ENCODE data around the gene SLC4A3. TPM values are rescaled to one million over a fixed set of nuclear protein-coding genes. Genes with fewer than 3 reads are reported as not detected.

SLC4A3 gene
- total RNA-seq, 4 donors from 2014 or later, result 0.48 to 3.2 (median 2.1) TPM

DNA sequence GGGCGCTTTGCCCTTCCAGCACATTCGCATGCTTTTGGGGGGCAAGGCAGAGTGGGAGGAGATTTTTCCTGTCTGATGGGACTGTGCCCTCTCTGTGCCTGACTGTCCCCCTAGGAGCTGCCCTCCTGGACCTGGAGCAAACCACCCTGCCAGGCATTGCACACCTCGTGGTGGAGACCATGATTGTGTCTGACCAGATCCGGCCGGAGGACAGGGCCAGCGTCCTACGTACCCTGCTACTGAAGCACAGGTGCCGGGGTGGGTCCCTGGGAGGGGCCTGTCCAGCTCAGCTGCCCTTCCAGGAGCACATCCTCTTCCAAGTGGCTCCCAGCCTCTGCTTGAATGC, 5.3 kb downstream of the SLC4A3 start:
- Histone ChIP-seq H3K4me3 (no peak overlapping the region), H3K27ac (no peak overlapping the region), H3K9me3 (no peaks in the 10 kb centered on the region), H3K4me1 (peaks cover 5% of the 10 kb centered on the region), H3K27me3 (peaks cover 8% of the 10 kb centered on the region), H3K36me3 (peaks cover 3% of the 10 kb centered on the region)
- DNase-seq (ENCODE audit: low spot score in 2 of 2), result peak in 1 of 2 donors; percentile 73
- 86% methylated on average over 8 of the region's 8 CpGs for WGBS
- TF ChIP-seq POLR2AphosphoS5 (IDR thresholded peaks at IDR 0.05) (no peak), POLR2A (IDR thresholded peaks at IDR 0.05) (no peak), EP300 (IDR thresholded peaks at IDR 0.05) (no peak)
- TF ChIP-seq, protein P1, sequence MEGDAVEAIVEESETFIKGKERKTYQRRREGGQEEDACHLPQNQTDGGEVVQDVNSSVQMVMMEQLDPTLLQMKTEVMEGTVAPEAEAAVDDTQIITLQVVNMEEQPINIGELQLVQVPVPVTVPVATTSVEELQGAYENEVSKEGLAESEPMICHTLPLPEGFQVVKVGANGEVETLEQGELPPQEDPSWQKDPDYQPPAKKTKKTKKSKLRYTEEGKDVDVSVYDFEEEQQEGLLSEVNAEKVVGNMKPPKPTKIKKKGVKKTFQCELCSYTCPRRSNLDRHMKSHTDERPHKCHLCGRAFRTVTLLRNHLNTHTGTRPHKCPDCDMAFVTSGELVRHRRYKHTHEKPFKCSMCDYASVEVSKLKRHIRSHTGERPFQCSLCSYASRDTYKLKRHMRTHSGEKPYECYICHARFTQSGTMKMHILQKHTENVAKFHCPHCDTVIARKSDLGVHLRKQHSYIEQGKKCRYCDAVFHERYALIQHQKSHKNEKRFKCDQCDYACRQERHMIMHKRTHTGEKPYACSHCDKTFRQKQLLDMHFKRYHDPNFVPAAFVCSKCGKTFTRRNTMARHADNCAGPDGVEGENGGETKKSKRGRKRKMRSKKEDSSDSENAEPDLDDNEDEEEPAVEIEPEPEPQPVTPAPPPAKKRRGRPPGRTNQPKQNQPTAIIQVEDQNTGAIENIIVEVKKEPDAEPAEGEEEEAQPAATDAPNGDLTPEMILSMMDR (IDR thresholded peaks at IDR 0.05), result no peak

DNA sequence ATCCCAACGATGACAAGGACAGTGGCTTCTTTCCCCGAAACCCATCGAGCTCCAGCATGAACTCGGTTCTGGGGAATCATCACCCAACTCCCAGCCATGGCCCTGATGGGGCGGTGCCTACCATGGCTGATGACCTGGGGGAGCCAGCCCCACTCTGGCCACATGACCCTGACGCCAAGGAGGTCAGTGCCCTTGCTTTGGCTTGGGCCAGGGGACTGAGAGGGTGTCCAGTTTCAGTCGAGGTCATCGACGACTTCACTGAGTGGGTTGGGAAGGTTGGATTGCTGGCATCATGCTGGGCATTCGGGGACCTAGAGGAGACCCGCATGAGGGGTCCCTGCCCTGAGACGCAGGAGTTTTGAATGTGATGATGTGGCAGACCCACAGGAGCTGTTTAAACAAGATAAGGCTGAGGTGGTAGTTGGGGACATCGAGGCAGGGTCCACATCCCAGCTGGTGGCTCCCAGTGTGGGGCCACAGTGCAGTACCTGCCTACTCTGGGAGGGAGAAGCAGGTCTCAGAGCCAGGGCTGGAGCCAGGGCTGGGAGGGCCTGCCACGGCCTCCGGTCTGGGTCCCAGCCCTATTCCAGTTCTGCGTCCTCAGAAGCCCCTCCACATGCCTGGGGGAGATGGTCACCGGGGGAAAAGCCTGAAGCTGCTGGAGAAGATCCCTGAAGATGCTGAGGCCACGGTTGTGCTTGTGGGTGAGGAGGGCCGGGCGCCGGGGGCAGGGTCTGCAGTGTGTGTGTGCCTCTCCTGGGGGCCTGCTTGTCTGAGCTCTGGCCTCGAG, 6.0 kb downstream of the SLC4A3 start:
- no peaks in the 10 kb centered on the region for H3K4me1 ChIP-seq
- H3K27me3 ChIP-seq, result peaks cover 1% of the 10 kb centered on the region
- H3K27ac ChIP-seq, result no peak overlapping the region
- no peaks in the 10 kb centered on the region for H3K9me3 ChIP-seq
- peak in 1 of 2 donors; percentile 69 for DNase-seq (ENCODE audit: low spot score in 2 of 2)
- no peak overlapping the region for H3K4me3 ChIP-seq
- 89% methylated on average over 18 of the region's 22 CpGs for WGBS
- TF ChIP-seq EP300 (IDR thresholded peaks at IDR 0.05) (no peak), POLR2A (IDR thresholded peaks at IDR 0.05) (no peak), POLR2AphosphoS5 (IDR thresholded peaks at IDR 0.05) (no peak)
- TF ChIP-seq, protein P1 (IDR thresholded peaks at IDR 0.05), result no peak
- H3K36me3 ChIP-seq, result peaks cover 3% of the 10 kb centered on the region

DNA sequence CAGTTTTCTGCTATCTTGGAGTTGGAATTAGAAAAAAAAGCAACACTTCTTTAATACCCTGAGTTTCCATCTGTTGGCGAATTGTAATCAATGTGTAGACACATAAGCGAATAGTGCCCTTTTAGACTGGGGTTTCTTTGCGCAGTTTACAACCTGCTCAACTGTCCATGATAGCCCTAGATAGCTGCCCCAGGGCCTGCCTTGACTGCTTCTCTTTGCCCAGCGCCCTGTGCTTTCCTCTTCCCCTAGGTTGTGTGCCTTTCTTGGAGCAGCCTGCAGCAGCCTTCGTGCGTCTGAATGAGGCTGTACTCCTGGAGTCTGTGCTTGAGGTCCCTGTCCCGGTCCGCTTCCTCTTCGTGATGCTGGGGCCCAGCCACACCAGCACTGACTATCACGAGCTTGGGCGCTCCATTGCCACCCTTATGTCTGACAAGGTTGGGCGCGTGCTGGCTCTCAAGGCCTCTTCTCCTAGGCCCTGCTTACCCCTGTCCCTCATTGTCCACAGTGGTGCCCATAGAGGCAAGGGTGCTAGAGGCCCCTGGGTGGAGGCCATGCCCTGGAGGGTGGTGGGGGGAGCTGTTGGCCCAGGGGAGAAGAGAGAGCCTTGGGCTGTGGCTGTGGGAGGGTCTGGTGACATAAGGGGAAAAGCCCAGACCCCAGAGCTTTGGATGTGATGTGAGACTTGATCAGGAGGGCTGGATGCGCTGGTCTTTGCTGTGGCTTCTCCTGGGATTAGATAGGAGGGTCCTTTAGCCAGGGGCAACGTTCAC, 6.9 kb downstream of the SLC4A3 start:
- DNase-seq (ENCODE audit: low spot score in 2 of 2), result peak in 1 of 2 donors; percentile 77
- Histone ChIP-seq H3K4me1 (no peaks in the 10 kb centered on the region), H3K4me3 (no peak overlapping the region), H3K9me3 (no peaks in the 10 kb centered on the region), H3K27me3 (peaks cover 2% of the 10 kb centered on the region), H3K27ac (no peak overlapping the region), H3K36me3 (peaks cover 3% of the 10 kb centered on the region)
- TF ChIP-seq POLR2AphosphoS5 (IDR thresholded peaks at IDR 0.05) (no peak), EP300 (IDR thresholded peaks at IDR 0.05) (no peak), POLR2A (IDR thresholded peaks at IDR 0.05) (no peak)
- TF ChIP-seq, protein P1 (IDR thresholded peaks at IDR 0.05), result no peak
- 96% methylated on average over 15 of the region's 15 CpGs for whole genome bisulfite sequencing

DNA sequence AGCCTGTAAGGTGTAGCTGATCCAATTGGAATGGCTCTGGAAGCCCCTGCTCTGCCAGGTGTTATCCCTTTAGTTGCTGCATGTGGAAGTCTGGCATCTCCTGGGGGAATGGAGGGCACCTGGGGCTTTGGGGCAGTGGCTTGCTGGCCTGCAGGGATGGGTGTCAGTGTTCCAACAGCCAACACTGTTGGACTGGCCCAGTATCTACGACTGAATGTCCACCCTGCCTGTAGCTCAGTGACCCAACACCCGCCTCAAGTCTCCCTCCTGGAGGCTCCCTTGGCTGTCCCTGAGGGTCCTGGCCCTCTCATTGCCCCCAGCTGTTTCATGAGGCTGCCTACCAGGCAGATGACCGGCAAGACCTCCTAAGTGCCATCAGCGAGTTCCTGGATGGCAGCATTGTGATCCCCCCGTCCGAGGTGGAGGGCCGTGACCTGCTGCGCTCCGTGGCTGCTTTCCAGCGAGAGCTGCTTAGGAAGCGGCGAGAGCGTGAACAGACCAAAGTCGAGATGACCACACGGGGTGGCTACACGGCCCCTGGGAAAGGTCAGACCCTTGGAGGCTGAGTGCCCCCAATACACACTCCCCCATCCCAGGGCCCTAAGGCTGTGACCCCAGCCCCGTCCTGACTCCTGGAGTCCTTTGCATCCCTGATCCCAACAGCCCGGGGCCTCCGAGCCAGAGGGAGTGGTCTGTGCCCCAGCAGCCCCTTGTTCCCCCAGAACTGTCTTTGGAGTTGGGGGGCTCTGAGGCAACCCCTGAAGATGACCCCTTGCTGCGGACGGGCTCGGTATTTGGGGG, 7.7 kb downstream of the SLC4A3 start:
- Histone ChIP-seq H3K9me3 (no peaks in the 10 kb centered on the region), H3K27ac (no peak overlapping the region), H3K27me3 (peaks cover 5% of the 10 kb centered on the region), H3K4me3 (no peak overlapping the region), H3K4me1 (no peaks in the 10 kb centered on the region), H3K36me3 (peaks cover 3% of the 10 kb centered on the region)
- TF ChIP-seq POLR2A (IDR thresholded peaks at IDR 0.05), result no peak
- TF ChIP-seq, protein P1 (IDR thresholded peaks at IDR 0.05), result no peak
- DNase-seq (ENCODE audit: low spot score in 2 of 2), result peak in 1 of 2 donors; percentile 72
- WGBS, result 93% methylated on average over 8 of the region's 22 CpGs

All from suprapubic skin (tissue), 4 donors.